NOMO-1 treated with dmso at 0.1 percent for 144 hours (cell line): ENCODE results near the gene OTOP3.
A peak's percentile ranks its signal among the peaks of the same experiment; 100 is the strongest.
"Not testable (repeated sequence)": the region's sequence is repeated elsewhere in the genome, so short reads cannot be mapped to it uniquely, and the experiment has no call there.

Experiments
- DNase-seq: peaks from one replicate; lab custom pipeline; 2025; ENCODE audit not compliant: unreplicated experiment; lab: John Stamatoyannopoulos, UW

Gene OTOP3

DNA sequence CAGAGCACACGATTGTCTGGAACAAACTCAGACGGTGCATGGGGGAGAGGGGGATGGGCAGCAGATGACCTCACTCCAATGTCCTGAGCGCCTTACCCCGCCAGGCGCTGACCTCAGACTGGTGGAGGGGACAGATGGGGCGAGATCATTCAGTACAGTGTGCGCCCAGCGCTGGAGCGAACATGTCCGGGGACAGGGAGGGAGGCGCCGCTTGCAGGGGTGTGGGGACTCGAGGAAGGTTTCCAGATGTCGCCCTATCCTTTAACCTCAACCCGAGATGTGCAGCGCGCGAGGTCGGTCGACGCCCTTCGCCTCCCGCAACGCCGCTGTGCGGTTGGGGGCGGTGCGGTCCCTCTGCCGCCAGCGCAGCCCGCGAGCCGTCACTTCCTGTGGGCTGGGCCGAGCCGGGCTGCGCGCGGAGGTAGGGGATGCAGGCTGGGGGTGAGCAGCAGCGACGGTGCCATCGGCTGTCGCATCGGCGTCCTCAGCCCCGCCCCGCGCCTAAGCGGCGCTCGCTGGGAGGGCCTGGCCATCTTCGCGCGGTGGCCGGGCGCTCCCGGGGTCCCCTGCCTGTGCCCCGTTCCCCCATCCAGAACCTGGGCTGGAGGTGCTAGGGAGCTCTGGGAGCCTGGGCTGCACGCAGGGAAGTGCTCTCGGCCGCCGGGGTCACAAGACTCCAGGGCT, 46.4 kb downstream of the OTOP3 start:
- peak; percentile 61 for DNase-seq

GRCh38 chr17:74982663-74983313, 47.1 kb downstream of the OTOP3 start:
- DNase-seq: not testable (repeated sequence)

DNA sequence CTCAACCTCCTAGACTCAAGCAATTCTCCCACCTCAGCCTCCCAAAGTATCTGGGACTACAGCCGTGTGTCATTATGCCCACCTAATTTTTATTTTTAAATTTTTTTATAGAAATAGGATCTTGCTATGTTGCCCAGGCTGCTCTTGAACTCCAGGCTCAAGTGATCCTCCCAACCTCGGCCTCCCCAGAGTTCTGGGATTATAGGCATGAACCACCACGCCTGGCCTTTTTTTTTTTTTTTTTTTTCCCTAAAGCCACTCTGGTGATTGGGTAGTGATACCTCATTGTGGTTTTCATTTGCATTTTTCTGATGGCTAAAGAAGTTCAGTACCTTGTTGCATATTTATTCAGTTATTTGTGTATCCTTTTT, 50.5 kb downstream of the OTOP3 start:
- no peak for DNase-seq

DNA sequence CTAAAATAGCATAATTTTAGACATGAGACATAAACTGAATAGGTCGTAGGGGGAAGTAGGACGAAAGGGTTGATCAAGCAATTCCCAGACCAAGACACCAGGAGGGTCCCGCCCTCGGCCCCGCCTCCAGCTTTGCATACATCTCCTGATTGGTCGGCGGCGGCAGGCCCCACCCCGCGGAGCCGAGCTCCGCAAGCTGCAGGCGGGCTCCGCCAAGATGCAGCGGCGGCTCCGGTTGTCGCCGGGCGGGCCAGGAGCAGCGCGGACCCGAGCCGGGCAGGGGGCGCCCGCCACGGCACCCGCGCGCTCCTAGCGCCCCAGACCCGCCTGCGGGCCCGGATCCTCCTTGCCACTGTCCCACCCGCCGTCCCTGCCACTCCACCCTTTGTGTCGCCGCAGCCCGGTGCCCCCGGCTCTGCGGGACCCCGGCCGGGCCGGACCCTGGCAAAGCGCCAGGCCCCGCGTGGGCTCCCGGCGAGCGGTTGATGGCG, 51.8 kb downstream of the OTOP3 start, which contains the start of gene CDR2L:
TSS of gene CDR2L (plus strand) at position 215 of the 491 bp plus-strand sequence. CDS start 412 bp downstream, outside the sequence.
- DNase-seq: peak; percentile 90

GRCh38 chr17:74987909-74988711, 52.4 kb downstream of the OTOP3 start:
- no peak for DNase-seq

- no peak for DNase-seq
Observed at GRCh38 chr17:74990581-74991105, 54.9 kb downstream of the OTOP3 start.

DNA sequence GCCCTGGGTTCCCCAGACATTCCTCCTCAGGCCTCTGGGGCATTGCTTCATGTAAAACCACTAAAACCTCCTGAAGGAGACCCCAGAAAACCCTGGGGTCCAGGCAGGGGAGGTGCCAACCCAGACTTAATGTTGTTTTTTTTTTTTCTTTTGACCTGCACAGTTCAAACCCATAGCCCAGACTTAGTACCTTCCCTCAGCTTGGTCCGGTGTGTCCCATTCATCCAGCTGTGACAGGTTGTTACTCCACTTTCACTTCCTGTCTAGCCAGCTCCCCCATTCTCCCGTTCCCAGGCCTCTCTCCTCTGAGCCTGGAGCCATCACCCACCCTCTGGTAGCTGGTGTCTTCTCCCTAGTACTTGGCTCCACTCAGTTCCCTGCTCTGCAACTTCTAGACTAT, 56.5 kb downstream of the OTOP3 start:
- DNase-seq: no peak

DNA sequence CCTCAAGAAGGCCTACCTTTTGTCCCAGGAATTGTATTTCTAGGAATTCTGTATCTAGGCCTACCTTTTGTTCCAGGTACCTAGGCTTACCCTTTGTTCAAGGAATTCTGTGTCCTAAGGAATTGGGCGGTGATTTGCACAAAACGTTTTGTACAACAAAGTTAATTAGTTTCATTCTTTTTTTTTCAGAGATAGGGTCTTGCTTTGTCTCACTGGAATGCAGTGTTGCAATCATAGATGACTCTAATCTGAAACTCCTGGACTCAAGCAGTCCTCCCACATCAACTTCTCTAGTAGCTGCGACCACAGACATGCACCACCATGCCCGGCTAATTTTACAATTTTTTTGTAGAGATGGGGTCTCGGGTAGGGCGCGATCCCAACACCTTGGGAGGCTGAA, 58.7 kb downstream of the OTOP3 start:
- DNase-seq: no peak

DNA sequence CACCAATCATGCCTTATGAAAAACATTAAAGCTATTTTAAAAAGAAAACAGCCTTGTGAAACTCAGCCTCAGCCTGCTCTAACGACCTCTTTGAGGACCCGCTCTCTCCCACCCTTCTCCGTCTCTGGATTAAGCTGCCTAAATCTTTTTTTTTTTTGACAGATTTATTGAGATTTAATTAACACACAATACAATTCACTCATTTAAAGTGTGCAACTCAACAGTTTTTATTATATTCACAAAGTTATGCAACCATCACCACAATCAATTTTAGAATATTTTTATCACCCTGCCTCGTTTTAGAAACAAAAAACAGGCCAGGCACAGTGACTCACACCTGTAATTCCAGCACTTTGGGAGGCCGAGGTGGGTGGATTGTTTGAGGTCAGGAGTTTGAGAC, 60.1 kb downstream of the OTOP3 start:
- no peak for DNase-seq

- DNase-seq: no peak
Observed at GRCh38 chr17:74998783-74999182, 63.1 kb downstream of the OTOP3 start.

- DNase-seq: no peak
Observed at GRCh38 chr17:74999523-74999922, 63.8 kb downstream of the OTOP3 start.
